Stromal cell of bone marrow (primary cell): Measurements from ENCODE around the gene DHRSX.
"Not testable (repeated sequence)": the region's sequence is repeated elsewhere in the genome, so short reads cannot be mapped to it uniquely, and the experiment has no call there.

ENCODE experiments used
- DNase-seq: peaks from one replicate; pipeline ENCODE4 v3.0.0-alpha.2; 2012; ENCODE audit warnings: low read depth

The DHRSX gene

GRCh38 chrX:2497961-2498780, 2.6 kb downstream of the DHRSX start:
- DNase-seq = no peak

- DNase-seq = no peak
Measured at GRCh38 chrX:2495595-2495994, 5.2 kb downstream of the DHRSX start.

- no peak for DNase-seq
Measured at GRCh38 chrX:2492531-2493218, 8.1 kb downstream of the DHRSX start.

- DNase-seq = no peak
Measured at GRCh38 chrX:2490634-2491033, 10.1 kb downstream of the DHRSX start.

GRCh38 chrX:2489446-2490445, 11.0 kb downstream of the DHRSX start:
- DNase-seq = no peak

- DNase-seq = no peak
Measured at GRCh38 chrX:2488621-2489285, 12.0 kb downstream of the DHRSX start.

GRCh38 chrX:2487366-2487765, 13.4 kb downstream of the DHRSX start:
- DNase-seq = no peak

GRCh38 chrX:2486476-2487133, 14.2 kb downstream of the DHRSX start:
- no peak for DNase-seq

GRCh38 chrX:2485789-2486345, 14.9 kb downstream of the DHRSX start:
- DNase-seq = no peak

GRCh38 chrX:2484721-2485648, 15.8 kb downstream of the DHRSX start:
- peak; percentile 39 for DNase-seq

- DNase-seq = no peak
Measured at GRCh38 chrX:2484256-2484655, 16.5 kb downstream of the DHRSX start.

GRCh38 chrX:2483398-2484060, 17.2 kb downstream of the DHRSX start:
- DNase-seq = no peak

- DNase-seq = not testable (repeated sequence)
Measured at GRCh38 chrX:2481597-2481996, 19.2 kb downstream of the DHRSX start.

GRCh38 chrX:2479982-2480381, 20.8 kb downstream of the DHRSX start:
- DNase-seq = not testable (repeated sequence)

- no peak for DNase-seq
Measured at GRCh38 chrX:2479420-2479780, 21.4 kb downstream of the DHRSX start.

- no peak for DNase-seq
Measured at GRCh38 chrX:2478546-2479419, 22.0 kb downstream of the DHRSX start.

- DNase-seq = not testable (repeated sequence)
Measured at GRCh38 chrX:2477313-2477712, 23.5 kb downstream of the DHRSX start.
